ENCODE measurements around the gene PRKAG1.

The PRKAG1 gene

GRCh38 chr12:48995086-48995879 lies 23.3 kb downstream of the PRKAG1 start:
- TF ChIP-seq TAF1 (IDR thresholded peaks at IDR 0.05; ENCODE audit: borderline replicate concordance, insufficient read depth, low read length) = no peak
- no peak for TF ChIP-seq POLR2AphosphoS5 (IDR thresholded peaks at IDR 0.05; ENCODE audit: low read depth, low read length)
- TF ChIP-seq FOXP2 (optimal IDR thresholded peaks at IDR 0.05; ENCODE audit: borderline replicate concordance, extremely low read depth, extremely low read length, insufficient read depth) = no peak
- no peak for TF ChIP-seq SIN3A (IDR thresholded peaks at IDR 0.05; ENCODE audit: borderline replicate concordance, insufficient read depth, low read length)
- TF ChIP-seq REST (IDR thresholded peaks at IDR 0.05; ENCODE audit: insufficient read depth in 1 of 2, low read depth in 2 of 2, low read length in 2 of 2) = no peak

DNA sequence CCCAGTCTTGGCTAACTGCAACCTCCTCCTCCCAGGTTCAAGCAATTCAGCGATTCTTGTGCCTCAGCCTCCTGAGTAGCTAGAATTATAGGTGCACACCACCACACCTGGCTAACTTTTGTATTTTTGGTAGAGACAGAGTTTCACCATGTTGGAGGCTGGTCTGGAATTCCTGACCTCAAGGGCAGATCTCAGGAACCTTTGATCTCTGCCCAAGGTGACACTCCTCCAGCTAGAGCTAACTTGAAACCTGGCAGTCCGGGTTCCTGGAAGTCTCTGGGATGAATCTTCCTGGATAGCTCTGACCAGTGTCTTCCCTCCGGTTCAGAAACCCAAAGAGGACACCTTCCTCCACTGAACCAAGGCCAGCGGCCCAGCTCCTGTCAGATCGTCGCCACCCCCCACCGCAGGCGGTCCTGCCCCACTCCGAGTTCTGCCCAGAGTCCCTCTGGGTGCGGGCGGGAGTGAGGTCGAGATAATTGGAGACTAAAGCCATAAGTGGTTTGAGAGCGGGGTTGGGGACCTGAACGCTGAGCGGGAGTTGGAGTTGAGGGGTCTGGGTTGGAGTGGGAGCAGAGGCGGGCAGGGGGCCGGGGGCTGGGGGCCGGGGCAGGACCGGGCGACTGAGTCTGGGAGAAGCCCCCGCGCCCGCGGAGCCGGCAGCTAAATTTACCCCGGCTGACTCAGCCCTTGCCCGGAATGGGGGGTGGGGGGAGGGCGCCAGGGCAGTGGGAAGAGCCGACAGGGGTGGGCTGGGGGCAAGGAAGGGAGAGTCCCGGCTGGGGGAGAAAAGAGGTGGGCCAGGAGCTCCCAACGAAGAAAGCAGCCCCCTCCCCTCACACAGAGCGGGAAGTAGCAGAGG lies 24.1 kb downstream of the PRKAG1 start:
- TF ChIP-seq REST (IDR thresholded peaks at IDR 0.05; ENCODE audit: insufficient read depth in 1 of 2, low read depth in 2 of 2, low read length in 2 of 2) (no peak), FOXP2 (optimal IDR thresholded peaks at IDR 0.05; ENCODE audit: borderline replicate concordance, extremely low read depth, extremely low read length, insufficient read depth) (no peak), SIN3A (IDR thresholded peaks at IDR 0.05; ENCODE audit: borderline replicate concordance, insufficient read depth, low read length) (no peak), TAF1 (IDR thresholded peaks at IDR 0.05; ENCODE audit: borderline replicate concordance, insufficient read depth, low read length) (no peak), POLR2AphosphoS5 (IDR thresholded peaks at IDR 0.05; ENCODE audit: low read depth, low read length) (no peak)

DNA sequence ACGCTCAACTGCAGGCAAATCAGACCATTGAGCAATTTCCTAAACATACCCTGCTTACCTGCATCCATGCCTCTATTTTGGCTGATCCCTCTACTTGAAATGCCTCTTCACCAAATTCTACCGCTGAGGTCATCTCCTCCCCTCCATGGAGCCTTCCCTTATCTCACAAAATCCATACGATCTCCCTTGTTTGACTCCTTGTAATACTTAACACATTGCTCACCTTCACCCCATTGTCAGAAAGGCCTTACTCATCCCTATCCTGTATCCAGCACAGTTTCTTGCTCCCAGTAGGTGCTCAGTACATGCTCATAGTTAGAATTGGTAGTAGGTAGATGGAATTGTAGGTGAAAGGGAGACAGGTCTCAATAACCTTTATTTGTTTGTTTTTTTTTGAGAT lies 24.8 kb downstream of the PRKAG1 start:
- TF ChIP-seq REST (IDR thresholded peaks at IDR 0.05; ENCODE audit: insufficient read depth in 1 of 2, low read depth in 2 of 2, low read length in 2 of 2) (no peak), FOXP2 (optimal IDR thresholded peaks at IDR 0.05; ENCODE audit: borderline replicate concordance, extremely low read depth, extremely low read length, insufficient read depth) (no peak), SIN3A (IDR thresholded peaks at IDR 0.05; ENCODE audit: borderline replicate concordance, insufficient read depth, low read length) (no peak), POLR2AphosphoS5 (IDR thresholded peaks at IDR 0.05; ENCODE audit: low read depth, low read length) (no peak), TAF1 (IDR thresholded peaks at IDR 0.05; ENCODE audit: borderline replicate concordance, insufficient read depth, low read length) (no peak)

GRCh38 chr12:48991247-48992050 lies 27.1 kb downstream of the PRKAG1 start:
- TF ChIP-seq SIN3A (IDR thresholded peaks at IDR 0.05; ENCODE audit: borderline replicate concordance, insufficient read depth, low read length) (no peak), FOXP2 (optimal IDR thresholded peaks at IDR 0.05; ENCODE audit: borderline replicate concordance, extremely low read depth, extremely low read length, insufficient read depth) (no peak), REST (IDR thresholded peaks at IDR 0.05; ENCODE audit: insufficient read depth in 1 of 2, low read depth in 2 of 2, low read length in 2 of 2) (no peak), TAF1 (IDR thresholded peaks at IDR 0.05; ENCODE audit: borderline replicate concordance, insufficient read depth, low read length) (no peak), POLR2AphosphoS5 (IDR thresholded peaks at IDR 0.05; ENCODE audit: low read depth, low read length) (no peak)
